Fibroblast of skin of left biceps (primary cell): Measurements from ENCODE around the gene DAAM1.

Experiments
- DNase-seq, 2 experiments: peaks; one replicate each; pipeline ENCODE4 v3.0.0-alpha.2; 2013; ENCODE audit warnings: low read depth in 2 of 2

The DAAM1 gene

DNA sequence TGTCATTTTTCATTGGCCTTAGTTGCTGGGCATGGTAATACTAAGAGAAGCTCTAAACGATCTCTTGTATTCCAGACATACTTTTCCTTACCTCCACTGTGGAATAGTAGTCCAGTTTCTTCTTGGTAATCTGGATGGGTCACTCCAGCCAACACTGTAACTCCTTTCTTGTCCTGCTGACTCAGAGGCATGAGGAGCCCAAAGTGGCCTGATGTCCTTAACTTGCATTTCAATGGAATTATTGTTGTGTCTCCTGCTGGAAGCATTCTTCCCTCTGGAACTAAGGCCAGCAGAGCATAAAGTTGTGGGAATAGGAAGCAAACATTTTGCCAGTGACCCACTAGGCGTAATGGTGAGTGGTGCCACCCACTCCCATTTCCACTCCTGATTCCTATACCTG, 33.1 kb downstream of the DAAM1 start:
- DNase-seq: no peak

DNA sequence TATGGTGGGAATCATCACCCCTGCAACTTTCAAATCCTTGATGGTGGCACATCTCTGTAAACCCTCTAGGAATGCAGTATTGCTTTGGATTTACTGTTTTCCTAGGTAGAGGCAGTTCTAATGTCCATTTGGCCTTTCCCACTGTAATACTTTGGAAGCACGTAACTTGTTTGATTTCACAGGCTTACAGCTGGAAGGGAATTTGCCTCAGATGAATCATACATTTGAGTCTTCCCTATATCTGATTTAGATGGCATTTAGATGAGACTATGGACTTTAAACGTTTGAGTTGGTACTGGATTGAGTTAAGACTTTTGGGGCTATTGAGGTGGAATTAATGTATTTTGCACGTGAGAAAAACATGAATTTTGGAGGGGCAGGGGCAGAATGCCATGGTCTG, 35.9 kb downstream of the DAAM1 start:
- no peak for DNase-seq

DNA sequence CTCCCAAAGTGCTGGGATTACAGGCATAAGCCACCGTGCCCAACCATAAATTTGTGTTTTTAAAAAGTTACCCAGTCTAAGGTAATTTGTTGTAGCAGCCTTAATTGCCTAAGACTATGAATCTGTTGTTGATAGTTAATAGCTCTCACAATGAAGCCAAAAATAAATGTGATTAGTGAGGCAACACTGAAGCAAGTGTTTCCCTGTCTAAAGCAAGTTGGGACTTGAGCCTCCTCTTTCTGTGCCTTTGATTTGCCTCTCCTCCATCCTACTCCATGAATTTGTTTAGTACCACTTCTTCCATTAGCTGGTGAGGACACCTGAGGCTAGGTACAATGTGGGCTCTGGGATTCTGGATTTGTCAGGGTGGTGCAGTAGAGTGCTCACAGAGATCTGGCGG, 36.8 kb downstream of the DAAM1 start:
- no peak for DNase-seq

- DNase-seq: peak; percentile 17 to 19
These were observed 40.0 kb downstream of the DAAM1 start for GRCh38 chr14:59228421-59228820.

DNA sequence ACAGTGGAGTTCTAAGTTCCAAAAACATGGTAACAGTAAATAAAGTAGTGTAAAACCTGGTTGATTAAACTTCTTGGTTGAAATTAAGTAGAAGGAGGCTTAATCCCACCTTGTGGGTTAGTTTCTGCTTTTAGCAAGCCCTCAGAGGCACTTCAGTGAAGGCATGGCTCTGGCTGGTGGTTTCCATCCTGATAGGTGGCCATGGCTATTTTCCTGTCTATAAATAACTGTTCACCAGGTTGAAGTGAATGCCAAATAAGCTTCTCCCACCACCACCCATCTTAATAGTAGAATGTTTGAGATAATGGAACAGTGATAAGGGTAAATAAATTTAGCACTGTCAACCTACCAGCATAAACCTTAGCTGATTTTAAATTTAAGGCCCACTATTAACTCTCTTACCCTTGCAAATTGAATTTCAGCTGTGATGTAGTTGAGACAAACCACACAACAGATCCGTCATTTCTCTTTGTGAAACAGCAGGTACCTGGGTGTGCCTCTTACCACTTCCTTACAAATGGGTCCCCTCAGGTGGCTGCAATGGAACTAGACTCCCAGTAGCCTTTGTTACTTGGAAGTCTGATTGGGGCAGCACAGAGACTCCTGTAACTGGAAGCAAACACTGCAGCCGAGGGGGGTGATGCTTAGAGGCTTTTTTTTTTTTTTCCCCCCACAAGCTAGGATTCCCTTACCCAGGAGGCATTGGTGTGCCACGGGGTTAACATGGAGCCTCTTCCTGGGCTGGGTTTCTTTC, 41.4 kb downstream of the DAAM1 start:
- DNase-seq: no peak

DNA sequence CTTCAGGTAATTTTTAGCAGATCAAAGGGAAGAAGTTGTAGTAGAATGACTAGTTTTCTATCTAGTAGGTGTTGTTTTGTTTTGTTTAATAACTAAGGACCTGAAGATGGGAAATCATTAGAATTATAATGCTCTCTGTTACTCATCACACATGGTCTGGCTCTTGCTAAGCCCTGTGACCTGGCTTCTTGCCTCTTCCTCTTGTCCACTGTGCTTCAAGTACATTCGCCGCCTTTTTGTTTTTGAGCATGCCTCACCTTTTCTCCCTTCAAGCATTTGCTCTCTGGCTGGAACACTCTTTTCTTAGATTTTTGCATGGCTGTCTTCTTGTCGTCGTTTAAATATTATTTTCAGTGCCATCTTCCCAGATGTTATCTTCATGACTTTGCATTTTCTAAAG, 47.7 kb downstream of the DAAM1 start:
- no peak for DNase-seq

DNA sequence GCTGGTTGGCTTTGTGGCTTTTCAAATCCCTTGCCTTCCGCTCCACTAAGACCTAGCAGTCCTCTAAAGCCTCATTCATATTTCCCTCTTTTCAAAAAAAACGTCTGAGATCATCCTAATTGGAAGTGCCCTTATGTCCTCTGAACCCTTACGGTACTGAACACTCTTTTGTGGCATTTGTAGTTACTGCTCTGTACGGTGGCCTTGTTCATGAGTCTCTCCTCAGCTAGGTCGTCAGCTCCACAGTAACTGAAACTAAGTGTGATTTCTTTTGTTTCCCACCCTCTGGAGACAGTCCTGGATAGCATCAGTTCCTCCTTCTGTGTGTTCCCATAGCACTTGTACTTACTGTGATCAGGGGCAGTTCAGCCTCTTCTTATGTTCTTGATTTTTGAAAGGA, 49.7 kb downstream of the DAAM1 start:
- DNase-seq: no peak

DNA sequence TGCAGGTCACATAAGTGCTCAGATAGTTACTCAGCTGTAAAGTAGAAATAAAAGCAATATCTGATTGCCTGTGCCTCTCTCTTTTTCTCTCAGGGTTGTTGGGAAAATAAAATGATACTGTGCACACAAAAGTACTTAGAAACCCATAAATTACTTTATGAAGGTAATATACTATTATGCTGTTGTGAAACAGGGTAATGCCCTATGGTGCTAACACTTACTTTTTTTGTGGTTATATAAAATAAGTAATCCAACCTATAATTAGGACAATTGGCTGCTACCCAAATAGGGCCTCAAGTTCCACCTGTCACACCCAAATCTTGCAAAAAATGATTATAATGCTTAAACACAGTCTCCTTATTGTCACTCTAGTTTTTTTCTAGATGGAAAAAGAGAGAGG, 50.6 kb downstream of the DAAM1 start:
- DNase-seq: no peak

- no peak for DNase-seq
These were observed 51.9 kb downstream of the DAAM1 start for GRCh38 chr14:59240356-59240755.

DNA sequence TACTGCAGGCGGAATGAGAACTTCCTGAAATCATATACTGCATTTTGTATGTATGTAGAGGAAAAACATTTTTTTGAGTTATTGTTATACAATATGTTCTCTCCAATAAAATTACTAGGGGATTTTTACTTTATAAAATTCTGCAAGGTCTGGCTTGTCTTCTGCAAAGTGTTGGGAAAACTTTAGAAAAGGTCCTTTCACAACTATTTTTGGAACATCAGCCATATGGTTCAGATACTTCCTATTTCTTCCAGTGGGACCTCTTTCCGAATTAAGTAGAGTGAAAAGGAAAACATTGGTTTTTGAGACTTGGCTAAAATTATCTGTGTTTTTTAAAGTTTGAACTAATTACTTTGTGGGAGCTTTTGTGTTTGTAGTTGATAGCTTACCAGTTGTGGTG, 52.7 kb downstream of the DAAM1 start:
- DNase-seq: no peak

GRCh38 chr14:59243174-59243573, 54.7 kb downstream of the DAAM1 start:
- DNase-seq: no peak

DNA sequence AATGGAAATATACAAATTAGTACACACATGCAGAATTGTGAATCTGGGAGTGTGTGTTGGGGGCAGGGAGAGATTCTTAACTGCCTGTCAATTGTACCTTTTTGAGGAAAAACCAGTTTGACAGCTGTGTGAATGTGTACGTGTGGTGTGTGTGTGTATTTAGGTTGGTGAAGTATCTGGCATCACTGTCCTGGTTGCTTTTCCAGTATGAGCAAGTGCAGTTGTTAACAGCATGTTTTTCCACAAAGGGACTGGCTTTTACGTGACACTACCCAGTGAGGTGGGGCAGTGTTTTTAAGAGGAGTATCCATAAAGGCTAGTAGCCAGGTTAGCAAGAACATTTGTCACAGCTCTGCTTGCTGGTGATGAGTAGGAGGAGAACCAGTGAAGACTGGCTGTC, 56.1 kb downstream of the DAAM1 start:
- DNase-seq: no peak

DNA sequence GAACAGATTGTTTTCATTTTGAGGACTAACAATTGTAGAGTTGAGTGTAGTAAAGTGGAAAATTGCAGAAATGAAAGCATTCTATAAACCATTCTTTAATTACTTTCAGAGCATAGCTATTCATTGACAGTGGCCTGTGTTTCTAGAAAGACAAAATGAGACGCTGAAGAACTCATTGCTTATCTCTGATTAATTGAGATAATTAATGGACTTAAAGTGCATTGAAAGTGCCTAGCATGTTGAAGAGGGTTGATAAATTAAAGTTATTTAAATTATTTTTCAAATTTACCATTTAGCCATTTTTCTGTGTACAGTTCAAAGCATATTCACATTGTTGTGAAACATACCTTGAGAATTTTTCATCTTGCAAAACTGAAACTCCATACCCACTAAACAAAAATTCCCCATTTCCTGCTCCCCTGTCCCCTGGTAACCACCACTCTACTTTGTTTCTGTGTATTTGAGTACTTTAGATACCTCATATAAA, 57.4 kb downstream of the DAAM1 start:
- DNase-seq: no peak

DNA sequence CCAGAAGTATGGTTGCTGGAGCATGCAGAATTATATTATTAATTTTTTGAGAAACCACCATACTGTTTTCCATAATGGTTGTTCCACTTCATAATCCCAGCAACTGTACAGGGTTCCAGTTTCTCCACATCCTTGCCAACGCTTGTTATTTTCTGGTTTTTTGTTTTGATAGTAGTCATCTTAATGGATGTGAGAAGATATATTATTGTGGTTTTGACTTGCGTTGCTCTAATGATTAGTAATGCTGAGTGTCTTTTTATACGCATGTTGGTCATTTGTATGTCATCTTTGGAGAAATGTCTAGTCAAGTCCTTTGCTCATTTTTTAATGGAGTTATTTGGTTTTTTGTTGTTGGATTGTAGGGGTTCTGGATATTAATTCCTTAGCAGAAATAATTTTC, 58.1 kb downstream of the DAAM1 start:
- DNase-seq: no peak

GRCh38 chr14:59247801-59248584, 59.5 kb downstream of the DAAM1 start:
- DNase-seq: no peak

GRCh38 chr14:59249029-59249428, 60.6 kb downstream of the DAAM1 start:
- no peak for DNase-seq

- peak; percentile 61 to 64 for DNase-seq
These were observed 63.6 kb downstream of the DAAM1 start for GRCh38 chr14:59251811-59252771.

GRCh38 chr14:59252772-59253500, 64.5 kb downstream of the DAAM1 start:
- DNase-seq: peak; percentile 65 to 67

- no peak for DNase-seq
These were observed 65.1 kb downstream of the DAAM1 start for GRCh38 chr14:59253527-59253926.

- DNase-seq: peak; percentile 85 to 86
These were observed 65.9 kb downstream of the DAAM1 start for GRCh38 chr14:59254146-59254910.
